ENCODE data around the gene TNFSF13. TPM values are rescaled to one million over a fixed set of nuclear protein-coding genes. Genes with fewer than 3 reads are reported as not detected.
"Not testable (repeated sequence)": the region's sequence is repeated elsewhere in the genome, so short reads cannot be mapped to it uniquely, and the experiment has no call there.

TNFSF13 gene

DNA sequence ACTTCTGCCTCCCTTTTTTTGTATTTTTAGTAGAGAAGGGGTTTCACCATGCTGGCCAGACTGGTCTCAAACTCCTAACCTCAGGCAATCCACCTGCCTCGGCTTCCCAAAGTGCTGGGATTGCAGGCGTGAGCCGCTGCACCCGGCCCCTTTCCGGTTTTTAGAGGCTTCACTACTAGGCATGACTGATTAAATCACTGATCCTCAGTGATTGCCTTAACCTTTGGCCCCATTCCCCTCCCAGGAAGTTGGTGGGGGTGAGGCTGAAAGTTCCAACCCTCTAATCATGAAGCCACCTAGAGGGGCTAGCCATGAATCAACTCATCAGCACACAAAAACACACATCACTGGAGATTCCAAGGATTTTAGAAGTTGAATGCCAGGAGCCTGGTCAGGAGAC lies 39.0 kb downstream of the TNFSF13 start:
- H3K27me3 ChIP-seq (ENCODE audit: control insufficient read depth in 3 of 3, insufficient read depth in 3 of 3, low read depth in 1 of 3, low read length in 3 of 3); H4K8ac ChIP-seq (ENCODE audit: low read depth, low read length); H3K4me2 ChIP-seq (ENCODE audit: insufficient read depth, low read length, poor library complexity, severe bottlenecking); H2AK5ac ChIP-seq (ENCODE audit: low read depth, low read length); H2AFZ ChIP-seq (ENCODE audit: low read length); H3K9ac ChIP-seq (ENCODE audit: low read depth, low read length, poor library complexity); H3K18ac ChIP-seq (ENCODE audit: low read length); DNase-seq (ENCODE audit: low spot score); H2BK5ac ChIP-seq (ENCODE audit: low read length); H3K79me1 ChIP-seq (ENCODE audit: low read depth, low read length); H3K9me3 ChIP-seq (replicated peaks in 1 of 2; ENCODE audit: control insufficient read depth in 2 of 2, insufficient read depth in 1 of 2, low read depth in 1 of 2, low read length in 2 of 2); H3K4me3 ChIP-seq (ENCODE audit: low read length in 2 of 2); H2BK15ac ChIP-seq (ENCODE audit: low read length); H3K14ac ChIP-seq (ENCODE audit: low read length); H2BK120ac ChIP-seq (ENCODE audit: low read depth, low read length); H2BK12ac ChIP-seq (ENCODE audit: low read length); H3K4me1 ChIP-seq (ENCODE audit: control insufficient read depth in 2 of 2, insufficient read depth in 1 of 2, low read depth in 1 of 2, low read length in 2 of 2); H3K27ac ChIP-seq (replicated peaks; ENCODE audit: low read length); H3K4ac ChIP-seq (ENCODE audit: low read length); H3K23ac ChIP-seq (ENCODE audit: low read depth, low read length, poor library complexity); H4K91ac ChIP-seq (ENCODE audit: low read depth, low read length, poor library complexity): not testable (repeated sequence)
- no CpG with 5 or more reads among the region's 5 CpGs for WGBS, 2 donors (ENCODE audit: extremely low coverage in 2 of 2, insufficient read length in 2 of 2, insufficient replicate concordance in 1 of 2)
- peaks cover 49 to 92% of the 10 kb centered on the region in 2 donors for H3K36me3 ChIP-seq (replicated peaks in 1 of 2; ENCODE audit: control insufficient read depth in 2 of 2, insufficient read depth in 2 of 2, low read length in 2 of 2)

DNA sequence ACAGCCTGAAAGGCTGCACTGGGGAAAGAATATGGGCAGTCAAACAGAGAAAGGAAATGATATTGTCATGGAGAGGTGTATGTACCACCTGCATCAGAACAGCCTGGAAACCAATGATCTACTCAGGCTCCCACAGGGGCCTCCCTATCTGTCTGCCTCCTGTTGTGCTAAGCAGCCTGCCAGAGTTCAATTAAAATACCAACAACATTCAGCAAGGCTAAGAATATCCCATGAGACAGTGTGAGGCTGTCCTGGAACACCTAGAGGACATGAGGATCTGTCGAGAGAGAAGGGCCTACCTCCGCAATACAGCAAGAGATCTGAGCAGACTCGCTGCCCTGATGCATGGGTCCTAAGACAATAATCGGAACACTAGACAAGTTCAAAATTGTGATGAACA lies 47.7 kb downstream of the TNFSF13 start:
- no peak overlapping the region for H2BK15ac ChIP-seq (ENCODE audit: low read length)
- no peak for DNase-seq (ENCODE audit: low spot score)
- no peak overlapping the region for H3K27ac ChIP-seq (replicated peaks; ENCODE audit: low read length)
- H2BK5ac ChIP-seq (ENCODE audit: low read length) = no peak overlapping the region
- no peak overlapping the region for H3K4me2 ChIP-seq (ENCODE audit: insufficient read depth, low read length, poor library complexity, severe bottlenecking)
- no peak overlapping the region for H3K18ac ChIP-seq (ENCODE audit: low read length)
- no peak overlapping the region for H3K4me3 ChIP-seq (ENCODE audit: low read length in 2 of 2)
- H2BK12ac ChIP-seq (ENCODE audit: low read length) = no peak overlapping the region
- H3K9me3 ChIP-seq (replicated peaks in 1 of 2; ENCODE audit: control insufficient read depth in 2 of 2, insufficient read depth in 1 of 2, low read depth in 1 of 2, low read length in 2 of 2) = peaks cover 0 to 1% of the 10 kb centered on the region in 2 donors
- no peak overlapping the region for H3K14ac ChIP-seq (ENCODE audit: low read length)
- no peak overlapping the region for H3K4ac ChIP-seq (ENCODE audit: low read length)
- H3K27me3 ChIP-seq (ENCODE audit: control insufficient read depth in 3 of 3, insufficient read depth in 3 of 3, low read depth in 1 of 3, low read length in 3 of 3) = no peaks in the 10 kb centered on the region
- no peak overlapping the region for H2AFZ ChIP-seq (ENCODE audit: low read length)
- H2AK5ac ChIP-seq (ENCODE audit: low read depth, low read length) = no peak overlapping the region
- WGBS, 2 donors (ENCODE audit: extremely low coverage in 2 of 2, insufficient read length in 2 of 2, insufficient replicate concordance in 1 of 2) = no CpG with 5 or more reads among the region's 4 CpGs
- H3K4me1 ChIP-seq (ENCODE audit: control insufficient read depth in 2 of 2, insufficient read depth in 1 of 2, low read depth in 1 of 2, low read length in 2 of 2) = no peaks in the 10 kb centered on the region
- no peak overlapping the region for H2BK120ac ChIP-seq (ENCODE audit: low read depth, low read length)
- no peaks in the 10 kb centered on the region for H3K79me1 ChIP-seq (ENCODE audit: low read depth, low read length)
- H3K36me3 ChIP-seq (replicated peaks in 1 of 2; ENCODE audit: control insufficient read depth in 2 of 2, insufficient read depth in 2 of 2, low read length in 2 of 2) = peaks cover 35 to 86% of the 10 kb centered on the region in 2 donors
- H3K9ac ChIP-seq (ENCODE audit: low read depth, low read length, poor library complexity) = no peak overlapping the region
- no peak overlapping the region for H4K91ac ChIP-seq (ENCODE audit: low read depth, low read length, poor library complexity)
- H4K8ac ChIP-seq (ENCODE audit: low read depth, low read length) = no peak overlapping the region
- H3K23ac ChIP-seq (ENCODE audit: low read depth, low read length, poor library complexity) = no peak overlapping the region

DNA sequence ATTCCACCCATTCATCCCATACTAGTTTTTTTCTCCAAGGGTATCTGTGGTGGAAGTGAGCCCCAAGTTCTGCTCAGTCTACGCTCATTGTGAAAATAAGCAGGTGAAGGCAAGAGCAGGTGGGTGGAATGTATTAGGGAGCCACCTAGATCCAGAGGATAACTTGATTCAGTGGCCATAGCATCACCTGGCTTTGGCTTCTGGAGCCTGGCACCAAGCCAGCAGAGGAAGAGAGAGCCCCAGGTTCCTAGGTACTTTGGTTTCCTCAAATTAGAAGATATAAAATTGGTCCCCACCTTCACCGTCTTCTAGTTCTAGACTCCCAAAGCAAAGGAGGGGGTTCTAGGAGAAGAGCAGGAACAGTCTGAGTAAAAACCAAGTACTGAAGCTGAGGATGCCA lies 52.1 kb downstream of the TNFSF13 start:
- no peak overlapping the region for H3K4me3 ChIP-seq (ENCODE audit: low read length in 2 of 2)

More for the DNA sequence above, 52.1 kb downstream of the TNFSF13 start:
- peaks cover 3% of the 10 kb centered on the region for H3K79me1 ChIP-seq (ENCODE audit: low read depth, low read length)
- H3K14ac ChIP-seq (ENCODE audit: low read length) = no peak overlapping the region
- H3K23ac ChIP-seq (ENCODE audit: low read depth, low read length, poor library complexity) = no peak overlapping the region
- no peaks in the 10 kb centered on the region for H3K9me3 ChIP-seq (replicated peaks in 1 of 2; ENCODE audit: control insufficient read depth in 2 of 2, insufficient read depth in 1 of 2, low read depth in 1 of 2, low read length in 2 of 2)
- H3K27ac ChIP-seq (replicated peaks; ENCODE audit: low read length) = no peak overlapping the region
- no peak overlapping the region for H2BK12ac ChIP-seq (ENCODE audit: low read length)
- no CpG with 5 or more reads among the region's 2 CpGs for WGBS, 2 donors (ENCODE audit: extremely low coverage in 2 of 2, insufficient read length in 2 of 2, insufficient replicate concordance in 1 of 2)
- no peak overlapping the region for H4K8ac ChIP-seq (ENCODE audit: low read depth, low read length)
- H3K4me2 ChIP-seq (ENCODE audit: insufficient read depth, low read length, poor library complexity, severe bottlenecking) = no peak overlapping the region
- no peak overlapping the region for H4K91ac ChIP-seq (ENCODE audit: low read depth, low read length, poor library complexity)
- no peak overlapping the region for H3K18ac ChIP-seq (ENCODE audit: low read length)
- no peak overlapping the region for H2AFZ ChIP-seq (ENCODE audit: low read length)
- no peak overlapping the region for H2BK5ac ChIP-seq (ENCODE audit: low read length)
- H3K9ac ChIP-seq (ENCODE audit: low read depth, low read length, poor library complexity) = no peak overlapping the region
- no peak overlapping the region for H3K4ac ChIP-seq (ENCODE audit: low read length)
- no peaks in the 10 kb centered on the region for H3K27me3 ChIP-seq (ENCODE audit: control insufficient read depth in 3 of 3, insufficient read depth in 3 of 3, low read depth in 1 of 3, low read length in 3 of 3)
- H3K4me1 ChIP-seq (ENCODE audit: control insufficient read depth in 2 of 2, insufficient read depth in 1 of 2, low read depth in 1 of 2, low read length in 2 of 2) = peaks cover 8 to 9% of the 10 kb centered on the region in 2 donors
- peaks cover 13 to 59% of the 10 kb centered on the region in 2 donors for H3K36me3 ChIP-seq (replicated peaks in 1 of 2; ENCODE audit: control insufficient read depth in 2 of 2, insufficient read depth in 2 of 2, low read length in 2 of 2)
- no peak overlapping the region for H2BK120ac ChIP-seq (ENCODE audit: low read depth, low read length)
- H2BK15ac ChIP-seq (ENCODE audit: low read length) = no peak overlapping the region
- no peak for DNase-seq (ENCODE audit: low spot score)
- H2AK5ac ChIP-seq (ENCODE audit: low read depth, low read length) = no peak overlapping the region

Small RNA genes within 50 kb of the gene (small RNA-seq; reads per million reads assigned to genes)
- gene CD68 (ENCODE audit: insufficient read depth) (not detected), gene RF00019 (ENCODE audit: insufficient read depth) (not detected), gene SNORA48 (ENCODE audit: insufficient read depth) (not detected), gene SNORD10 (ENCODE audit: insufficient read depth) (not detected)
